DMS79 (cell line): ENCODE results near the gene IER5L.
"Not testable (repeated sequence)": the region's sequence is repeated elsewhere in the genome, so short reads cannot be mapped to it uniquely, and the experiment has no call there.

ENCODE experiments used
- DNase-seq: peaks from one replicate; lab custom pipeline; 2025; lab: John Stamatoyannopoulos, UW

The IER5L gene

DNA sequence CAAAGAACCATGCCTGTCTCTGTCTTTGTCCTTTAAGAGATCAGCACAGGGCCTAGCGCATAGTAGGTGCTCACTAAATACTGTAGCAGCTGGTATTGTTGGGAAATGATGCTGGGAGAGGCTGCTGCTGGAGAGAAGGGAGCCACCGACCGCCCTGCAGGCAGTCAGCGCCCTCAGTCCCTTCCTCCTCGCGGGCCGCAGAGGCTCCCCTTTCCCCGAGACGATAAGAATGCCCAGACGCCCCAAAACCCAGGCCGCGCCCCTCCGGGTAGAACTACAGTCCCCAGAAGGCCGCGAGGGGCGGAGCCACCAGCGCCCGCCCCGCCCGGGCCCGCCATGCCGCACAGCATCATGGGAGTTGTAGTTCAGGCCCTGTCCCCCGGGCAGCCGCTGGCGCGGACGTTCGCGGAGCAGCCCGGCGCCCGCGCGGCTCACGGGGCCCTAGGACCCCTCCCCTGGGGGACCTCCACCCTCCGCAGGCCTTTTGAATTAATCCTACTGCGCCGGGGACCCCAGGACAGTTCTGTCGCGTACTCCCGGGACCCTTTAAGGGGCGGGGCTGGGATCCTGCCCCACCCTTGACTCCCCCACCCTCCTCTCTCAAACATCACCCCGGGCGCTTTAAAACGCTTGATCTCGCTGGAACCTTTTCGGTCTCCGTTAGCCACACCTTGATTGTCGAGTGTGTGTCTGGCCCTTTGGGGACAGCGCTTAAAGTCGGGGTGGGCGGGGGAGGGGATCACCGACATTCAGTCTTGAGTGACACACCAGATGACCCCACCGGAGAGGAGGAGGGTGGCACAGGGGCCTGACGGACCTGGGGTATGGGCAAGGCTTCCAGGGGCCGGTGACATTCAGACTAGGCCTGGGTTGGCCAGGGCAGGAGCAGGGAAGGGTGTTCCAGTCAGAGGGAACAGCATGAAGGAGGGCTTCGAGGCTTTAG is 24.8 kb upstream of the IER5L start:
- DNase-seq = peak; percentile 22

DNA sequence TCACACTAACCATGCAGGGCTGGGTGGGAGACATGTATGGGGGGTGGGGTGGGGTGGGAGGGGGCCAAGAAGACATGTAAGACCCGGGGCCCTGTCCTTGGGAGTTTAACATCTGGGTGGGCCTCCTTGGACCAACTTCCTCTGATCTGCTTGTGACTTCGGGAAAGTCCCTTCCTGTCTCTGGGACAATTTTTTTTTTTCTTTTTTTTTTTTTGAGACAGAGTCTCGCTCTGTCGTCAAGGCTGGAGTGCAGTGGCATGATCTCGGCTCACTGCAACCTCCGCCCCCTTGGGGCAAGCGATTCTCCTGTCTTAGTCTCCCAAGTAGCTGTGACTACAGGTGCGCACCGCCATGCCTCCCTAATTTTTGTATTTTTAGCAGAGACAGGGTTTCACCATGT is 23.8 kb upstream of the IER5L start:
- DNase-seq = no peak

DNA sequence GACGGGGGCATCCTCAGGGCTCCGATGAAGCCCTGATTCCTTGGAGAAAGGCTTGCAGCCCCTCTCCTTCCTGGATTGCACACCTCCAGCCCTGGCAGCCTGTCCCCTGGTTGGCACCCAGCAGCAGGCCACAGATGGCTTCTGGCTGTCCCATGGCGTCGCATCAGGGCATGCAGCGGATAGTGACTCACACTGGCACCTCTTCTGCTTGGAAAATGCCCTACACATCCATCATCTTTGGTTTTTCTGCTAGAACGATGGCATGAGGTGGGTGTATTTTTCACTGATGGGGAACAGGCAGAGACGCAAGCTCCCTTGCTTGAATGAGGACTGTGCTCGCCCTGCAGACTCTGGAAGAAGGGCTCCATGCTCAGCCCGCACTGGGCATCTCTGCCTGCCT is 23.2 kb upstream of the IER5L start:
- no peak for DNase-seq

DNA sequence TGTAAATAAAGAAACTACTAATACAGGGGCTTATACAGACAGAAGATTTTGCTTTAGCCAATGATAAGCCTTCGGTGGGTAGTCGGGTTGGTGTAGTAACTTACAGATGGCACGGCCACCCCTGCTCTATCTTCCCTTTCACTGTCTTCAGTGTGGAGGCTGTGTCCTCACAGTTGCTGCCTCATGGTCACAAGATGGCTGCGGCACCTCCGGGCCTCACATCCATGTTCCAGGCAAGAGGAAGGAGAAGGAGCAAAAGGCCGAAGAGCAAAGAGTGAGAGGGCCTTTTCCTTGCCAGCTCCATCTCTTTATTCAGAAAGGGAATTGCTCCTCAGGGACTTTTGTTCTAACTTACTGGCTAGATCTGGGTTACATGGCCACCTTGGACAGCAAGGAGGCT is 22.2 kb upstream of the IER5L start:
- no peak for DNase-seq

DNA sequence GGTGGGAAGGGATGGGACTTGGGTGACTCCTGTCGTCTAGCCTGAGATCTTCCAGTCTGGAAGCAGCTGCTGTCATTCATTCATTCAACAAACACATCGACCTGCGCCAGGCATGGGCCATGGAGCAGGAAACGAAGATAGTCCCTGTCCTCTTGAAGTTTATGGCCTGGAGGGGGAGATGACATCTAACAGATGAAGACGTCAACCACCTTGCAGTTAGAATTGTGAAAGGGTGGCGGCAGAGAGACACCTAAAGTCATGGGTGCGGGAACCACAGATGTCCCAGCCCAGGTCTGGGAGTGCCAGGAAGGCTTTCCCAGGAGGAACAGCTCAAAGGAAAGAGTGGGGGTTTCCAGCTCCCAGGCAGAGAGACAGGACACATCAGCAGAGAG is 21.0 kb upstream of the IER5L start:
- DNase-seq = no peak

DNA sequence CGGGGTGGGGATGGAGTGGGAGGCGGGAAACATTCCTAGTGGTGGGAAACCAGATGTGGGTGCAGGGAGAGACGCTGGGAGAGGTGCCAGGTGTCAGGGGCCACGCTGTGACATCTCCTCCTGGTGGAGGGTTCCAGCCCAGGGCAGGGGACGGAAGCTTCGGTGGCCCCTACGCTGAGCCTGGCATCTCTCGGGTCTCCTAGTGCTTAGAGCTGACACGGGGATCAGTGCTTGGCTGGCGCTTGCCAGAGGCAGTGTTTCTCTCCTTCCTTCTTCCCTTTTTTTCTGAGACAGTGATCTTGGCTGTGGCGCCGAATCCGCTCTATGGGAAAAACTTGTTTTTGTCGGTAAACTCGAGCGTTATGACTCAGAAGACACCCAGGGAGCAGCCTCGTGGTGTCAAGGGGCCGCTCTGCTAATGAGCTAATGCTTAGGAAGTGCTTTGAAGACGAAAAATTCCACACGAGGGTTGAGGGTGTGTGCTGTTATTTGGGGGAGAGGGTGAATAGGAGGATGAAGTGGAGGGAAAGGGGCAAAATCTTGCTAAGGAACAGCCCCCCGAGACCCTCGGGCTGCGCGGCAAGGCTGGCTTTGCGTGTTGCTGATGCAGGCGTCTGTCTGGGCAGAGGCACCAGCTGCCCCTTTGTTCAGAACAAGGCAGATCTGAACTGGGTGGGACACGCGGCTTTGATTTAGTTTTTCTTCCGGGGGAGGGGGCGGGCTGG is 20.4 kb upstream of the IER5L start:
- DNase-seq = no peak

DNA sequence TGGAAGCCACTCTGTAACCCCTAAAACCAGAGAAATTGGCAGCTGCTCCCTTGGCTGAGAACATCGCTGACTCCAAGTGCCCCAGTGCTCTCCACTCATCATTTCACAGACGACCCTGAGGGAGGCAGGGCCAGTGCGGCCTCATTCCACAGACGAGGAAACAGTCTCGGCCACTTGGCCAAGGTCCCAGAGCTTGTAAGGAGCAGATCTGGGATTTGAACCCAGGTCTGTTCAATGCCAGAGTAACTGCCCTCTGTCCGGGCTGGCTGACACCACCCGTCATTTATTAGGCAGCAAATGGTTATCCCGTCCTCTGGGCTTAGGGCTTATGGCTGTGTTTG is 19.9 kb upstream of the IER5L start:
- no peak for DNase-seq

DNA sequence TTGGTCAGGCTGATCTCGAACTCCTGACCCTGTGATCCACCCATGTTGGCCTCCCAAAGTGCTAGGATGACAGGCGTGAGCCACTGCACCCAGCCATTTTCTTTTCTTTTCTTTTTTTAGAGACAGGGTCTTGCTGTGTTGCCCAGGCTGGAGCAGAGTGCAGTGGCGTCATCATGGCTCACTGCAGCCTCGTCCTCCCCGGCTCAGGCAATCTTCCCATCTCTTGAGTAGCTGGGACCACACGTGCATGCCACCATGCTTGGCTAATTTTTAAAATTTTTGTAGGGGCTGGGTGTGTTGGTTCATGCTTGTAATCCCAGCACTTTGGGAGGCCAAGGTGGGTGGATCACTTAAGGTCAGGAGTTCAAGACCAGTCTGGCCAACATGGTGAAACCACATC is 19.0 kb upstream of the IER5L start:
- not testable (repeated sequence) for DNase-seq

DNA sequence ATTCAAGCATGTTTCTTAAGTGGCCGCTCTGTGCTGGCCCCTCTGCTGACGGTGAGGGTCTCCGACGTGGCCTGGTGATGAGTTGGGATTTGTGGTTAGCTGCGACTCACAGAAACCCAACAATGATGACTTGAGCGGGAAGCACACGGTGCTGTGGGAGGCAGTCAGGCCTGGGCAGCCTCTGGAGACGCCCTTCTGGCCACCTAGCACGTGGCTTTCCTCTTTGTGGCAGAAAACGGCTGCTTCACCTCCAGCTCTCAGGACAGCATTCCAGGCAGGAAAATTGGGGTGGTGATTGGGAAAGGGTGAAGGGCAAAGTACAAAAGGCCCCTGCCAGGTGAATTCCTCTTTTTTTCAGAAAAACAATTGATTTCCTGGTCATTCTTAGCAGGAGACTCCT is 17.5 kb upstream of the IER5L start:
- no peak for DNase-seq

DNA sequence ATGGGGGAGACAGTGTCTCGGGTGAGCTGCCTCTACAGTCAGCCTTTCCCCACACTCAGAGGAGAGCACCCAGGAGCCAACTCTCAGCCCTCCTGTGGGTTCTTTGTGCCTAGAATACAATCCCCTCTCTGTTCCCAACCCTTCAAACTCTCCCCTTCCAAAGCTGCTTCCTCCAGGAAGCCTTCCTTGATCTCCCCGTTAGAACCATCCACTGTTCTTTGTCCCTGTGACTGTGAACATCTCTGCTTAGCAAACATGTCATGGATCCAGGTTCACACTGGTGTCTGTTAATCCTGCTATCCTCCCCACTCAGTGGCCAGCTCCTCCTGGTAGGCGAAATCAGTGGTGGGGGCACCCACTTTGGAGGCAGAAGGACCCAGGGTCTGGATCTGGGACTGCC is 16.2 kb upstream of the IER5L start:
- DNase-seq = no peak

DNA sequence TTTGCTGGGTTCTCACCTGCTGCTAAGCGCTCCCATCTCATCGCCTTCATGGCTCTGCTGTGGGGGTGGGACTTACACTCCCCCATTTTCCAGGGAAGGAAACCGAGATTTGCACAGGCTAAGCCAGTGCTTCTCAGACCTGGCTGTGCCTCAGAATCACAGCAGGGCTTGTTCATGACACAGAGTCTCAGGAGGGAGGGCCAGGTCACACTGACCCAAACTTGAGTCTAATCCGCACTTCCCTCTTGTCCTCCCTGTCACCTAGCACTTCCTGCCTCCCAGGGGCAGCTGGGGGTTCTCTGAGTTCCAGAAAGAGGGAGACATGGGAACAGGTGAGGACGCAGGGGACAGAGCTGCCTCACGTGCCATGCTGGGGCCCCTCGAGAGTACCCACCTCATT is 15.6 kb upstream of the IER5L start:
- DNase-seq = no peak

DNA sequence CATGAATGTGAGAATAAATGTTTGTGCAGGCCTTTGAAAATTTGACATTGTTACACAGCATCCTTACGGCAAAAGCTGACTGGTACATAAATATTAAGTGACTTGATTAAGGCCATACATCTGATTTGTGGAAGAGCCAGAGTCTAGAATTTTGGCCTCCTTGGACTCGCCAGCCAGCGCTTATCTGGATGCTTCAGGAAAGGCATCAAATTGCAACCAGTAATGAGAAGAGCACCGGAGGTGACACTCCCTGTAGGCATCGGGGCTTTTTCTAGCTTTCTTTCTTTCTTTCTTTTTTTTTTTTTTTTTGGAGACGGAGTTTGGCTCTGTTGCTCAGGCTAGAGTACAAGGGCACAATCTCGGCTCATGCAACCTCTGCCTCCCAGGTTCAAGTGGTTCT is 13.2 kb upstream of the IER5L start:
- no peak for DNase-seq

DNA sequence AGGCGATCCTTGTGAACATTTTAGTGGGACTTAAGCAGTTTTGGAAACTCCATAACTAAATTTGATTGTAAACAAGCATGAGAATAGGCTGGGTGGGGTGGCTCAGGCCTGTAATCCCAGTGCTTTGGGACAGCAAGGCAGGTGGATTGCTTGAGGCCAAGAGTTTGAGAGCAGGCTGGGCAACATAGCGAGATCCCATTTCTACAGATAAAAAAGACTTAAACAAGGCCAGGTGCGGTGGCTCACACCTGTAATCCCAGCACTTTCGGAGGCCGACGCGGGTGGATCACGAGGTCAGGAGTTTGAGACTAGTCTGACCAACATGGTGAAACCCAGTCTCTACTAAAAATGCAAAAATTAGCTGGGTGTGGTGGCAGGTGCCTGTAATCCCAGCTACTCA is 11.9 kb upstream of the IER5L start:
- DNase-seq = not testable (repeated sequence)

DNA sequence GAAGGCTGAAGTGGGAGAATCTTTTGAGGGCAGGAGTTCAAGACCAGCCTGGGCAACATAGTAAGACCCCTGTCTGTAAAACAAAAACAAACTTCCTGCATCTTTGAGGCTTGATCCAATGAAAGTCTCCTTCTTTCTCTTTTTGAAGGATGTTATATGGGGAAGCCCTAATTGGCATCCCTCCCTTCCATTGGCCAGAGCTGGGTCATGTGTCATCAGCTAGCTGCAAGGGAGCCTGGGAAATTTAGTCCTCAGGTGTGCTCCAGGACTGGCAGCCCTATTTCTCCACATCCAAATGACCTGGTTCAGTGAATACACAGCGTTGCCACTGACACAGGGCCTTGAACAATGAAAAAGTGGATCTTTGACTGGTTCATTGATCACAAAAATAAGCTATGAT is 9.0 kb upstream of the IER5L start:
- DNase-seq = no peak

DNA sequence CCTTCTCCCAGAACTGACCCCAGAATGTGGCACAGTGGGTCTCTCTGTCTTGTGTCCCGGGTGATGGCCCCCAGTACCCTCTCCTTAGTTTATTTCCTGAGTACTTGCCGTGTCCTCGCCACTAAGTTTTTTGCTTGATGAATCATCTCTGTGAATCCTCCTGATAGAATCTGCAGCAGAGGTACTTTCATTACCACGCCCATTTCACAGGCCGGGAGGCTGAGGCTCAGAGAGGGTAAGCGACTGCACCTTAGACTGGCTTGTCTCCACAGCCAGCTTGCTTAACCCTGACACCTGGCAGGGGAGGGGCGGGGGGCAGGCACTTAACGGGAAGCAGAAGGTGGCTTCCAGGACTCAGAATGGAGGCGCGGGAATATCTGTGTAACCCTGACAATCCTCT is 7.9 kb upstream of the IER5L start:
- DNase-seq = no peak

DNA sequence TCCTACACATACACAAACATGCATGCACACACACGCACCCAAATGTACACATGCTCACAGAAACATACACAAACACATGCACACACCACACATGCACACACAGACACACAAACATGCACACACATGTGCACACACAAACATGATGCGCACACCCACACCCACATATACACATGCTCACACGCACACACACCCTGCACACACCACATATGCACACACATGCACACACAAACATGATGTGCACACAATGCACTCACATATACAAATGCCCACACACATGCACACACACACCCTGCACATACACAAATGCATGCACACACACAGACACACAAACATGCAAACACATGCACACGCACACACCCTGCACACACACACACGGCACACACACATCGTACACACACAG is 7.3 kb upstream of the IER5L start:
- DNase-seq = no peak

DNA sequence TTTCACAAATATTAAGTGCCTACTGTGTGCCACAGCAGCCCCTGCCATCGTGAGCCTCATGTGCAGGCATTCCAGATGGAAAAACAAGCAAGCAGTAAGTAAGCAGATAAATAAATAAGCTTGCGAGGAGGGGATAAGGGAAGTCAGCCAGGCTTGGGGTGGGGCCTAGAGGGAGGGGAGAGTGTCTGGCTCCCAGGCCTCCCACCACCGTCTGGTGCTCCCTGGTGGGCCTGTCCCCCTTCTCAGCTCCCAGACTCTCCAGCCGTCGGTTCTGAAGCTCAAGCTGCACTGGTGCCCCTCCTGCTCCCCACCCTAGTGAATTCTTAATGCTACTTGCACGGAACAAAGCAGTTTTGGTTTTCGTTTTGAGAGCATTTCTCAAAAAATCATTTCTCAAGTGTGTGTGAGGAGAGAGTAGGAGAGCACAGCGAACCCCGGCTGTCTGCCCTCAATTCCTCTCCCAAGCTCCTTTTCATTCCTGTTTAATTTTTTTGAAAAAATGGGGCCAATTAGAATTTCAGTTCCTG is 6.6 kb upstream of the IER5L start:
- no peak for DNase-seq

DNA sequence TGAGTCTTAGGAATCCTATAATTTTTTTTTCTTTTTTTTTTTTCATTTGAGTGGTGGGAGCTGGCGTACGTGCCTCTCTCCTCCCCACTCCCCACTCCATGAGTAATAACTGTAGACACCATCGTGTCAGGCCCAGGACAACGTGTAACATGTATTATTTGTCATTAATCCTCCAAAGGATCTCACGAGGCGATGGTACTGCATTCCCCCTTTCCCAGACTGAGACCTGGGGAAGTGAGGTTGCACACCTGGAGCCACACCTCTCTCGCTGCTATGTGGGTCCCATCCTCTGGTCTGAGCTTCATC is 6.1 kb upstream of the IER5L start:
- DNase-seq = no peak

DNA sequence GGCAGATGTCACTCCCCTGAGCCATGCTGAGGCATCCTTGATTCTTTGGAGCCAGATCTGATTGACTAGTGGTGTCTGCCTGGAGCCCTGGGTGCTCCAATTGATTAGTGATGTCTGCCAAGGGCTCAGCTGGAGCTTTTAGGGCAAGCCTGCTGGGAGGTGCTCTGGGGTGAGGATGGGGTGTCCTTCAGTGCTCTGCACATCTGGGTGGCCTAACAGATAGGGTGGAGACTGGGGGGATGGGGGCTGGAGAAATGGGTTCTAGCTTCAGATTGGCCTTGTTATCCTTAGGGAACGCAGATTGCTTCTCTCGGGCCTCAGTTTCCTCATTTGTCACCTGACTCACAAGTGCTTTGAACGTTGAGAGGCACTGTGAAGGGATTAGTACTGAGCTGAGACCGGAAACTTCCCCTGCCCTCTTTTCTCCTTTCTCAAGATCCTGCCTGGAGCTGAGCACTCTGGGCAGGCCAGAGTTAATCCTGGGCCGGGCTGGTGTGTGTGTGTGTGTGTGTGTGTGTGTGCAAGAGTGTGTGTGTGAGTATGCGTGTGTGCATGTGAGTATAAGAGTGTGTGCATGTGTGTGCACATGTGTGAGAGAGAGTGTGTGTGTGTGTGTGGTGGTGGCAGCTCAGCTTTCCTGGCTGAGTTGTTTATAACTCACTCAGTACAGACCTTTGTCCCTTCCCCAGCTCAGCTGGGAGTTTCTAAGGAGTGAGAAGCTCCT is 5.6 kb upstream of the IER5L start:
- DNase-seq = no peak

DNA sequence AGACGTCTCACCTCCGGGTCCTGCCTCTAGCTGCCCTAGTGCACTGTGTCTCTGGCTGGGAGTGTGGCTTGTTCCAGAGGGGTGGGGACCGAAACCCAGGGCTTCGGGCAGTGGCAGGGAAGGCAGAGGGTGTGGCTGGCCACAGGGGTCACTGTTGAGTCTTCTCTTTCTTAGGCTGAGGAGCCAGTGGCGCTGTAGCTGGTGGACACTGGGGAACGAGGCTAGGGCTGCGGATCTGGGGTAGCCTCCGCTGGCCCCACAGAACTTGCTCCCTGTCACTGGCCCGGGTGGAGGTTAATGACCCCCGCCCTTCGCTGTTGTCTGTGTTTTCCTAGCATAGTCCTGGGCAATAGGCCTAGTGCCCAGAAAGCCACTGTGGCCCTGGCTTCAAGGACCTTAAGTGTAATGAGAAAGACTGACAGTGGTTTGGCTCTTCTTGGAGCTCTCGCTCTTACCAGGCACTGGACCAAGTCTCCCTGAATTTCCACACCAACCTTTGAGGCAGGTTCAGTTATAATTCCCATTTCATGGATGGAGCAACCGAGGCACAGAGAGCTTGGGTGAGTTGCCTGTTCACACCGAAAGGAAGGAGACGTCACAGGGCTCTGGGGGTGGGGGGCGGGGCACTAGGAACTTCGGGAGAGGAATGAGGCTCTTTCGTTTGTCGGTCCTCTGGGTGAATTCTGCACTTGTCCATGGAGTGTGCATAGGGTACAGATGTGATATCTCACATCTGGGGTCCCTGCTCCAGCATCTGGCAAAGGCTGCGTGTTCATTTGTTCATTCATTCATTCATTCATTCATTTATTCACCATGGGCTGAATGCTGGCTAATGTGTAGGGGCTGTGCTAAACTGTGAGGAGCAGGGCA is 4.8 kb upstream of the IER5L start:
- no peak for DNase-seq

DNA sequence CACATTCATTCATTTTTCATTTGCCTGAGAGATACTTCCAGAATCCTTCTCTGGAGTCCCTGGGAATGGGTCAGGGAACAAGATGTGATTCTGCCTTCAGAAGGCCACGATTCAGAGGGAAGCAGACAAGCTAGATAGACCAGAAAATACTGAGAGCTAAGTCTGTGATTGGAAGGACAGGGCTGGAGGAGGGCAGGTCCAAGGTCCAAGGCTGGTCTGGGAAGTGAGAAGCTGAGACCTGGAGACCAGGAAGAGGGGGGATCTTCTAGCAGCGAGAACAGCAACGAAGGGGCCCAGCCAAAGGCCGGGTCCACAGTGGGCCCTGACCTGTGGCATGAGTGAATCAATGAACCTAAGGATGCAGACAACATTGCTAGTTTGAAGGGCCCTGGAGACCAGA is 4.1 kb upstream of the IER5L start:
- DNase-seq = no peak

DNA sequence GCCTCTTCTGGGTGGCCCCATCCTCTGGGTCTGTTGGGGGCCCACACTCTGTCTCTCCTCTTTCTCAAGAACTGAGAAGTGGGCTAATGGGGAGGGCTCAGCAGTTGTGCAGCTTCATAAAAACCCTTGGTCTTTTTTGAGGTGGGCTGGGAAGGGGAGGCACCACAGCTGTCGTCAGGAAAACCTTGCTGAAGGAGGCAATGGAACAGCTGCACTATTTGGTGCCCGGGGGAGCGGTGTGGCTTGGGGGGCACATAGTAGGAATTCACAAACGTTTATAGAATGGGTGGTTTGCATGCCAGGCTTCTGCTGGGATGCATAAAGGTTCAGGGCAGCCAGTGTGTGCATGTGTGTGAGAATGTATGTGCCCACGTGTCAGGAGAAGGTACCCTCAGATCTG is 3.2 kb upstream of the IER5L start:
- no peak for DNase-seq
